Upper lobe of left lung (tissue), 4 donors: ENCODE data around the gene L3MBTL3.

Source experiments
- POLR2AphosphoS5 ChIP-seq, 2 donors: sonication (generic); formaldehyde crosslinking; IDR thresholded peaks; one replicate each; pipeline ENCODE4 v1.5.1; 2017; ENCODE audit warnings: antibody characterized with exemption in 2 of 2
- TF ChIP-seq, protein P1 (sequence below), 6 experiments: fragments of 450-650 bp in 4 of 6; fragments of 200-600 bp in 2 of 6; sonication (generic) in 2 of 6; IDR thresholded peaks; one replicate each; pipeline ENCODE4 v1.5.1; 2016 to 2019; ENCODE audit warnings: antibody characterized with exemption in 6 of 6

DNA sequence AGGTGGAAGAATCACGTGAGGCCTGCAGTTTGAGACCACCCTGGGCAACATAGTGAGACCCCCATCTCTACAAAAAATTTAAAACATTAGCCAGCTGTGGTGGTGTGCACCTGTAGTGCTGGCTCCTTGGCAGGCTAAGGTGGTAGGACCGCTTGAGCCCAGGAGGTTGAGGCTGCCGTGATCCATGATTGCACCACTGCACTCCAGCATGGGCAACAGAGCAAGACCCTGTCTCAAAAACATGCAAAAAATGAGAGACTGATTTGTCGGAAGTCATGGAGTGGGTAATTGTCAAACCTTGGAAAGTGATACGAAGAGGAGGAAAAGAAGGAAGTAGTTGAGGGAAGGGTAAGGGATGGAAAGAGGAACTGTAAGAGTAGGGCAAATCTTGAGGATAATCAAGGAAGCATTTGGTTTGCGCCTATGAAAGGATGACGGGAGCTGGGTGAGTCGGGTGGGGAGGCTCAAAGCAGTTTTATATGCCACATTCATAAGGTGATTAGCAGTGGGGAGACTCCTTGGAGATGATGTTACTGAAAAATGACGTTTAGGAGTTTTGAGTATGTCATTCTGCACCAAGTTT lies 14.5 kb downstream of the L3MBTL3 start:
- TF ChIP-seq, protein P1, sequence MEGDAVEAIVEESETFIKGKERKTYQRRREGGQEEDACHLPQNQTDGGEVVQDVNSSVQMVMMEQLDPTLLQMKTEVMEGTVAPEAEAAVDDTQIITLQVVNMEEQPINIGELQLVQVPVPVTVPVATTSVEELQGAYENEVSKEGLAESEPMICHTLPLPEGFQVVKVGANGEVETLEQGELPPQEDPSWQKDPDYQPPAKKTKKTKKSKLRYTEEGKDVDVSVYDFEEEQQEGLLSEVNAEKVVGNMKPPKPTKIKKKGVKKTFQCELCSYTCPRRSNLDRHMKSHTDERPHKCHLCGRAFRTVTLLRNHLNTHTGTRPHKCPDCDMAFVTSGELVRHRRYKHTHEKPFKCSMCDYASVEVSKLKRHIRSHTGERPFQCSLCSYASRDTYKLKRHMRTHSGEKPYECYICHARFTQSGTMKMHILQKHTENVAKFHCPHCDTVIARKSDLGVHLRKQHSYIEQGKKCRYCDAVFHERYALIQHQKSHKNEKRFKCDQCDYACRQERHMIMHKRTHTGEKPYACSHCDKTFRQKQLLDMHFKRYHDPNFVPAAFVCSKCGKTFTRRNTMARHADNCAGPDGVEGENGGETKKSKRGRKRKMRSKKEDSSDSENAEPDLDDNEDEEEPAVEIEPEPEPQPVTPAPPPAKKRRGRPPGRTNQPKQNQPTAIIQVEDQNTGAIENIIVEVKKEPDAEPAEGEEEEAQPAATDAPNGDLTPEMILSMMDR (IDR thresholded peaks at IDR 0.05) = no peak
- no peak for TF ChIP-seq POLR2AphosphoS5 (IDR thresholded peaks at IDR 0.05)
